ENCODE measurements around the gene CALHM1. TPM values are rescaled to one million over a fixed set of nuclear protein-coding genes. Genes with fewer than 3 reads are reported as not detected.

CALHM1 gene
- total and polyA plus RNA-seq, 2 experiments from 2014 or later, result 0.11 TPM; not detected in 1

DNA sequence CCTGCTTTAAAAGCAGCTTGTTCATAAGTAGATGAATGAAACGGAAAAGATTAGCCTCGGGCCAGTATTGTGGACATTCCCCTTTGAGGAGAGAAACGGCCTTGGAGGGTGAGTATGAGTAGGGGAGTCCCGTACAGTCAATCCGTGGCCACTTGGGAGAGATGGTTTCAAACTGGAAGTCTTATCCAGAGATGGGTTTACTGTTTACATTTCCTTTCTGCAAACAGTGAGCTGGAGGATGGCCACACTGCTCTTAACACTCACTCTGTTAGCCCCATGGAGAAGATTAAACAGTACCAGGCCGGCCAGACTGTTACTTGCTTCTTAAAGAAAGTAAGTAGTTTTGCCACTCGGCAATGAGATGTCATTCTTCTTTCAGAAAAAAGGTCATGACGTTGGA lies 26.8 kb downstream of the CALHM1 start (continued):
- no peak for TF ChIP-seq EZH2phosphoT487 (IDR thresholded peaks at IDR 0.05; ENCODE audit: unreplicated experiment)
- TF ChIP-seq, protein P1, sequence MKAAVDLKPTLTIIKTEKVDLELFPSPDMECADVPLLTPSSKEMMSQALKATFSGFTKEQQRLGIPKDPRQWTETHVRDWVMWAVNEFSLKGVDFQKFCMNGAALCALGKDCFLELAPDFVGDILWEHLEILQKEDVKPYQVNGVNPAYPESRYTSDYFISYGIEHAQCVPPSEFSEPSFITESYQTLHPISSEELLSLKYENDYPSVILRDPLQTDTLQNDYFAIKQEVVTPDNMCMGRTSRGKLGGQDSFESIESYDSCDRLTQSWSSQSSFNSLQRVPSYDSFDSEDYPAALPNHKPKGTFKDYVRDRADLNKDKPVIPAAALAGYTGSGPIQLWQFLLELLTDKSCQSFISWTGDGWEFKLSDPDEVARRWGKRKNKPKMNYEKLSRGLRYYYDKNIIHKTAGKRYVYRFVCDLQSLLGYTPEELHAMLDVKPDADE (IDR thresholded peaks at IDR 0.05), result no peak
- no peak for TF ChIP-seq STAT1 (IDR thresholded peaks at IDR 0.05; ENCODE audit: unreplicated experiment)

DNA sequence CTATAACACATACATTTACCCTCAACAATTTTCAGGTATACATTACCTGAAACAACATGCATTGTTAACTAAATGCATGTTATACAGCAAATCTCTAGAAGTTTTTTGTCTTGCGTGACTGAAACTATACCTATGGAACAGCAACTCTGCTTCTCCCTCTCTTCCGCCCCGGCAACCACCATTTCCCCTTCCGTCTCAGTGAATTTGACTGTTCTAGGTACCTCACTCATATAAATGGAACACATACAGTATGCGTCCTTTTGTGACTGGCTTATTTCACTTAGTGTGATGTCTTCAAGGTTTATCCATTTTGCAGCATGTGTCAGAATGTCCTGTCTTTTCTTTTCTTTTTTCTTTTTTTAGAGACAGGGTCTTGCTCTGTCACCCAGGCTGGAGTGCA lies 29.1 kb downstream of the CALHM1 start:
- Histone ChIP-seq H3K4me3 (no peak overlapping the region), H3K27me3 (ENCODE audit: insufficient read depth) (no peaks in the 10 kb centered on the region), H3K9me2 (ENCODE audit: insufficient read depth) (no peaks in the 10 kb centered on the region), H3K4me2 (no peak overlapping the region), H3K79me2 (replicated peaks; ENCODE audit: insufficient read depth) (no peaks in the 10 kb centered on the region), H2AFZ (no peak overlapping the region), H3K27ac (ENCODE audit: low read depth) (no peak overlapping the region), H3K36me3 (ENCODE audit: insufficient read depth) (peaks cover 75% of the 10 kb centered on the region), H3F3A (replicated peaks; ENCODE audit: low read depth) (no peaks in the 10 kb centered on the region; the same call in 1 of the 2 replicates), H3K4me1 (ENCODE audit: insufficient read depth) (no peaks in the 10 kb centered on the region), H4K20me1 (replicated peaks; ENCODE audit: insufficient read depth) (peaks cover 33% of the 10 kb centered on the region)
- H3K36me3 Mint-ChIP-seq (ENCODE audit: low read depth), result peaks cover 91% of the 10 kb centered on the region
- H3K4me1 Mint-ChIP-seq, result no peaks in the 10 kb centered on the region
- ATAC-seq (no peak), DNase-seq (ENCODE audit: low spot score) (no peak)
- no peak overlapping the region for H3K4me3 Mint-ChIP-seq
- H3K27me3 Mint-ChIP-seq (ENCODE audit: insufficient read depth, low read depth, poor library complexity), result peaks cover 3% of the 10 kb centered on the region
- H3K27ac Mint-ChIP-seq, result no peak overlapping the region
- H3K9me3 Mint-ChIP-seq, result no peaks in the 10 kb centered on the region
- no peak for TF ChIP-seq POLR2AphosphoS5 (IDR thresholded peaks at IDR 0.05; ENCODE audit: low read depth)
- TF ChIP-seq, protein P1 (IDR thresholded peaks at IDR 0.05), result no peak
- no peak for TF ChIP-seq EZH2phosphoT487 (IDR thresholded peaks at IDR 0.05; ENCODE audit: unreplicated experiment)
- TF ChIP-seq STAT1 (IDR thresholded peaks at IDR 0.05; ENCODE audit: unreplicated experiment), result no peak
- TF ChIP-seq, protein P2, sequence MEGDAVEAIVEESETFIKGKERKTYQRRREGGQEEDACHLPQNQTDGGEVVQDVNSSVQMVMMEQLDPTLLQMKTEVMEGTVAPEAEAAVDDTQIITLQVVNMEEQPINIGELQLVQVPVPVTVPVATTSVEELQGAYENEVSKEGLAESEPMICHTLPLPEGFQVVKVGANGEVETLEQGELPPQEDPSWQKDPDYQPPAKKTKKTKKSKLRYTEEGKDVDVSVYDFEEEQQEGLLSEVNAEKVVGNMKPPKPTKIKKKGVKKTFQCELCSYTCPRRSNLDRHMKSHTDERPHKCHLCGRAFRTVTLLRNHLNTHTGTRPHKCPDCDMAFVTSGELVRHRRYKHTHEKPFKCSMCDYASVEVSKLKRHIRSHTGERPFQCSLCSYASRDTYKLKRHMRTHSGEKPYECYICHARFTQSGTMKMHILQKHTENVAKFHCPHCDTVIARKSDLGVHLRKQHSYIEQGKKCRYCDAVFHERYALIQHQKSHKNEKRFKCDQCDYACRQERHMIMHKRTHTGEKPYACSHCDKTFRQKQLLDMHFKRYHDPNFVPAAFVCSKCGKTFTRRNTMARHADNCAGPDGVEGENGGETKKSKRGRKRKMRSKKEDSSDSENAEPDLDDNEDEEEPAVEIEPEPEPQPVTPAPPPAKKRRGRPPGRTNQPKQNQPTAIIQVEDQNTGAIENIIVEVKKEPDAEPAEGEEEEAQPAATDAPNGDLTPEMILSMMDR (conservative IDR thresholded peaks at IDR 0.05; ENCODE audit: low read depth in 2 of 2), result no peak
- no peak for TF ChIP-seq JUNB (IDR thresholded peaks at IDR 0.05; ENCODE audit: unreplicated experiment)
- no peak for TF ChIP-seq CREB1 (CRISPR knock-in tag; IDR thresholded peaks at IDR 0.05; ENCODE audit: low read depth)
- TF ChIP-seq, protein P3, sequence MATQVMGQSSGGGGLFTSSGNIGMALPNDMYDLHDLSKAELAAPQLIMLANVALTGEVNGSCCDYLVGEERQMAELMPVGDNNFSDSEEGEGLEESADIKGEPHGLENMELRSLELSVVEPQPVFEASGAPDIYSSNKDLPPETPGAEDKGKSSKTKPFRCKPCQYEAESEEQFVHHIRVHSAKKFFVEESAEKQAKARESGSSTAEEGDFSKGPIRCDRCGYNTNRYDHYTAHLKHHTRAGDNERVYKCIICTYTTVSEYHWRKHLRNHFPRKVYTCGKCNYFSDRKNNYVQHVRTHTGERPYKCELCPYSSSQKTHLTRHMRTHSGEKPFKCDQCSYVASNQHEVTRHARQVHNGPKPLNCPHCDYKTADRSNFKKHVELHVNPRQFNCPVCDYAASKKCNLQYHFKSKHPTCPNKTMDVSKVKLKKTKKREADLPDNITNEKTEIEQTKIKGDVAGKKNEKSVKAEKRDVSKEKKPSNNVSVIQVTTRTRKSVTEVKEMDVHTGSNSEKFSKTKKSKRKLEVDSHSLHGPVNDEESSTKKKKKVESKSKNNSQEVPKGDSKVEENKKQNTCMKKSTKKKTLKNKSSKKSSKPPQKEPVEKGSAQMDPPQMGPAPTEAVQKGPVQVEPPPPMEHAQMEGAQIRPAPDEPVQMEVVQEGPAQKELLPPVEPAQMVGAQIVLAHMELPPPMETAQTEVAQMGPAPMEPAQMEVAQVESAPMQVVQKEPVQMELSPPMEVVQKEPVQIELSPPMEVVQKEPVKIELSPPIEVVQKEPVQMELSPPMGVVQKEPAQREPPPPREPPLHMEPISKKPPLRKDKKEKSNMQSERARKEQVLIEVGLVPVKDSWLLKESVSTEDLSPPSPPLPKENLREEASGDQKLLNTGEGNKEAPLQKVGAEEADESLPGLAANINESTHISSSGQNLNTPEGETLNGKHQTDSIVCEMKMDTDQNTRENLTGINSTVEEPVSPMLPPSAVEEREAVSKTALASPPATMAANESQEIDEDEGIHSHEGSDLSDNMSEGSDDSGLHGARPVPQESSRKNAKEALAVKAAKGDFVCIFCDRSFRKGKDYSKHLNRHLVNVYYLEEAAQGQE (IDR thresholded peaks at IDR 0.05; ENCODE audit: unreplicated experiment), result no peak
- TF ChIP-seq NANOG (IDR thresholded peaks at IDR 0.05; ENCODE audit: borderline replicate concordance), result no peak
- TF ChIP-seq, protein P4, sequence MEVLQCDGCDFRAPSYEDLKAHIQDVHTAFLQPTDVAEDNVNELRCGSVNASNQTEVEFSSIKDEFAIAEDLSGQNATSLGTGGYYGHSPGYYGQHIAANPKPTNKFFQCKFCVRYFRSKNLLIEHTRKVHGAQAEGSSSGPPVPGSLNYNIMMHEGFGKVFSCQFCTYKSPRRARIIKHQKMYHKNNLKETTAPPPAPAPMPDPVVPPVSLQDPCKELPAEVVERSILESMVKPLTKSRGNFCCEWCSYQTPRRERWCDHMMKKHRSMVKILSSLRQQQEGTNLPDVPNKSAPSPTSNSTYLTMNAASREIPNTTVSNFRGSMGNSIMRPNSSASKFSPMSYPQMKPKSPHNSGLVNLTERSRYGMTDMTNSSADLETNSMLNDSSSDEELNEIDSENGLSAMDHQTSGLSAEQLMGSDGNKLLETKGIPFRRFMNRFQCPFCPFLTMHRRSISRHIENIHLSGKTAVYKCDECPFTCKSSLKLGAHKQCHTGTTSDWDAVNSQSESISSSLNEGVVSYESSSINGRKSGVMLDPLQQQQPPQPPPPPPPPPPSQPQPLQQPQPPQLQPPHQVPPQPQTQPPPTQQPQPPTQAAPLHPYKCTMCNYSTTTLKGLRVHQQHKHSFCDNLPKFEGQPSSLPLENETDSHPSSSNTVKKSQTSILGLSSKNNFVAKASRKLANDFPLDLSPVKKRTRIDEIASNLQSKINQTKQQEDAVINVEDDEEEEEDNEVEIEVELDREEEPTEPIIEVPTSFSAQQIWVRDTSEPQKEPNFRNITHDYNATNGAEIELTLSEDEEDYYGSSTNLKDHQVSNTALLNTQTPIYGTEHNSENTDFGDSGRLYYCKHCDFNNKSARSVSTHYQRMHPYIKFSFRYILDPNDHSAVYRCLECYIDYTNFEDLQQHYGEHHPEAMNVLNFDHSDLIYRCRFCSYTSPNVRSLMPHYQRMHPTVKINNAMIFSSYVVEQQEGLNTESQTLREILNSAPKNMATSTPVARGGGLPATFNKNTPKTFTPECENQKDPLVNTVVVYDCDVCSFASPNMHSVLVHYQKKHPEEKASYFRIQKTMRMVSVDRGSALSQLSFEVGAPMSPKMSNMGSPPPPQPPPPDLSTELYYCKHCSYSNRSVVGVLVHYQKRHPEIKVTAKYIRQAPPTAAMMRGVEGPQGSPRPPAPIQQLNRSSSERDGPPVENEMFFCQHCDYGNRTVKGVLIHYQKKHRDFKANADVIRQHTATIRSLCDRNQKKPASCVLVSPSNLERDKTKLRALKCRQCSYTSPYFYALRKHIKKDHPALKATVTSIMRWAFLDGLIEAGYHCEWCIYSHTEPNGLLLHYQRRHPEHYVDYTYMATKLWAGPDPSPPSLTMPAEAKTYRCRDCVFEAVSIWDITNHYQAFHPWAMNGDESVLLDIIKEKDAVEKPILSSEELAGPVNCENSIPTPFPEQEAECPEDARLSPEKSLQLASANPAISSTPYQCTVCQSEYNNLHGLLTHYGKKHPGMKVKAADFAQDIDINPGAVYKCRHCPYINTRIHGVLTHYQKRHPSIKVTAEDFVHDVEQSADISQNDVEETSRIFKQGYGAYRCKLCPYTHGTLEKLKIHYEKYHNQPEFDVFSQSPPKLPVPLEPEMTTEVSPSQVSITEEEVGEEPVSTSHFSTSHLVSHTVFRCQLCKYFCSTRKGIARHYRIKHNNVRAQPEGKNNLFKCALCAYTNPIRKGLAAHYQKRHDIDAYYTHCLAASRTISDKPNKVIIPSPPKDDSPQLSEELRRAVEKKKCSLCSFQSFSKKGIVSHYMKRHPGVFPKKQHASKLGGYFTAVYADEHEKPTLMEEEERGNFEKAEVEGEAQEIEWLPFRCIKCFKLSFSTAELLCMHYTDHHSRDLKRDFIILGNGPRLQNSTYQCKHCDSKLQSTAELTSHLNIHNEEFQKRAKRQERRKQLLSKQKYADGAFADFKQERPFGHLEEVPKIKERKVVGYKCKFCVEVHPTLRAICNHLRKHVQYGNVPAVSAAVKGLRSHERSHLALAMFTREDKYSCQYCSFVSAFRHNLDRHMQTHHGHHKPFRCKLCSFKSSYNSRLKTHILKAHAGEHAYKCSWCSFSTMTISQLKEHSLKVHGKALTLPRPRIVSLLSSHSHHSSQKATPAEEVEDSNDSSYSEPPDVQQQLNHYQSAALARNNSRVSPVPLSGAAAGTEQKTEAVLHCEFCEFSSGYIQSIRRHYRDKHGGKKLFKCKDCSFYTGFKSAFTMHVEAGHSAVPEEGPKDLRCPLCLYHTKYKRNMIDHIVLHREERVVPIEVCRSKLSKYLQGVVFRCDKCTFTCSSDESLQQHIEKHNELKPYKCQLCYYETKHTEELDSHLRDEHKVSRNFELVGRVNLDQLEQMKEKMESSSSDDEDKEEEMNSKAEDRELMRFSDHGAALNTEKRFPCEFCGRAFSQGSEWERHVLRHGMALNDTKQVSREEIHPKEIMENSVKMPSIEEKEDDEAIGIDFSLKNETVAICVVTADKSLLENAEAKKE (CRISPR knock-in tag; IDR thresholded peaks at IDR 0.05), result no peak
- no peak for TF ChIP-seq ZNF114 (CRISPR knock-in tag; IDR thresholded peaks at IDR 0.05)
- TF ChIP-seq ZNF331 (CRISPR knock-in tag; IDR thresholded peaks at IDR 0.05; ENCODE audit: low read depth), result no peak
